ENCODE results near the gene KRT77.
"Not testable (repeated sequence)": the region's sequence is repeated elsewhere in the genome, so short reads cannot be mapped to it uniquely, and the experiment has no call there.

KRT77 gene

GRCh38 chr12:52721838-52722470, 18.6 kb upstream of the KRT77 start:
- no peak for DNase-seq

- DNase-seq = no peak
Measured at GRCh38 chr12:52720365-52720886, 17.1 kb upstream of the KRT77 start.

GRCh38 chr12:52716061-52716460, 12.7 kb upstream of the KRT77 start:
- no peak for DNase-seq

GRCh38 chr12:52715416-52715815, 12.1 kb upstream of the KRT77 start:
- no peak for DNase-seq

GRCh38 chr12:52714887-52715281, 11.6 kb upstream of the KRT77 start:
- no peak for DNase-seq

- DNase-seq = no peak
Measured at GRCh38 chr12:52713960-52714886, 10.9 kb upstream of the KRT77 start.

GRCh38 chr12:52712122-52712521, 8.8 kb upstream of the KRT77 start:
- DNase-seq = not testable (repeated sequence)

GRCh38 chr12:52710730-52711129, 7.4 kb upstream of the KRT77 start:
- no peak for DNase-seq

- no peak for DNase-seq
Measured at GRCh38 chr12:52708010-52708409, 4.7 kb upstream of the KRT77 start.

- DNase-seq = no peak
Measured at GRCh38 chr12:52704464-52704863, 1.1 kb upstream of the KRT77 start.

GRCh38 chr12:52703878-52704277, 554 bp upstream of the KRT77 start:
- DNase-seq = no peak

GRCh38 chr12:52702338-52702737, 986 bp downstream of the KRT77 start:
- no peak for DNase-seq

- no peak for DNase-seq
Measured at GRCh38 chr12:52701281-52701680, 2.0 kb downstream of the KRT77 start.

GRCh38 chr12:52699960-52700359, 3.4 kb downstream of the KRT77 start:
- no peak for DNase-seq

GRCh38 chr12:52699373-52699772, 4.0 kb downstream of the KRT77 start:
- no peak for DNase-seq

GRCh38 chr12:52698651-52699340, 4.5 kb downstream of the KRT77 start:
- no peak for DNase-seq

GRCh38 chr12:52697058-52697582, 6.2 kb downstream of the KRT77 start:
- DNase-seq = no peak

GRCh38 chr12:52696588-52696987, 6.7 kb downstream of the KRT77 start:
- no peak for DNase-seq

- DNase-seq = no peak
Measured at GRCh38 chr12:52695039-52695438, 8.3 kb downstream of the KRT77 start.

- DNase-seq = no peak
Measured at GRCh38 chr12:52694151-52694550, 9.2 kb downstream of the KRT77 start.

GRCh38 chr12:52693261-52693660, 10.1 kb downstream of the KRT77 start:
- no peak for DNase-seq

- peak in 1 of 2 experiments; percentile 29 for DNase-seq
Measured at GRCh38 chr12:52692254-52692653, 11.1 kb downstream of the KRT77 start.

GRCh38 chr12:52691841-52692150, 11.5 kb downstream of the KRT77 start:
- no peak for DNase-seq

Measured in NCI-H524 (cell line).